ENCODE results near the gene CYP4F2. TPM values are rescaled to one million over a fixed set of nuclear protein-coding genes. Genes with fewer than 3 reads are reported as not detected.

CYP4F2 gene
- total and polyA plus RNA-seq, 10 of the 15 experiments (the other 5 are each of a cell fraction or from before 2014, with no cell fraction given), result 0.08 to 3.5 (median 0.63) TPM

GRCh38 chr19:15831626-15832025 is 66.2 kb downstream of the CYP4F2 start:
- CTCF ChIA-PET, result no interaction called here
- TF ChIP-seq CBFB (IDR thresholded peaks at IDR 0.05; ENCODE audit: low read depth) (no peak), CHD4 (IDR thresholded peaks at IDR 0.05) (no peak), BCLAF1 (IDR thresholded peaks at IDR 0.05) (no peak), JUND (IDR thresholded peaks at IDR 0.05; ENCODE audit: low read depth, low read length) (no peak), RCOR1 (conservative IDR thresholded peaks at IDR 0.05; ENCODE audit: low read depth, low read length) (no peak)
- WGBS (ENCODE audit: insufficient coverage, insufficient replicate concordance, low lambda C conversion rate, missing lambda C conversion rate), result 11% methylated on average over 5 of the region's 5 CpGs
- POLR2A ChIA-PET, result no interaction called here
- Histone ChIP-seq H3K36me3 (ENCODE audit: control insufficient read depth in 2 of 2, insufficient read depth in 2 of 2, low read length in 1 of 2) (no peaks in the 10 kb centered on the region), H3K9me3 (replicated peaks; ENCODE audit: control insufficient read depth, insufficient read depth, low read length) (no peaks in the 10 kb centered on the region; the same call in 2 of the 3 replicates), H3K27me3 (replicated peaks in 1 of 2; ENCODE audit: control insufficient read depth in 2 of 2, insufficient read depth in 2 of 2, low read length in 1 of 2) (no peaks in the 10 kb centered on the region), H2AFZ (ENCODE audit: control insufficient read depth, low read depth, low read length) (no peak overlapping the region), H4K20me1 (ENCODE audit: control insufficient read depth, insufficient read depth) (no peaks in the 10 kb centered on the region), H3K9ac (ENCODE audit: control insufficient read depth, insufficient read depth, low read length) (no peak overlapping the region), H3K4me1 (ENCODE audit: control insufficient read depth, insufficient read depth, low read length) (no peaks in the 10 kb centered on the region), H3K4me2 (ENCODE audit: control insufficient read depth, insufficient read depth) (no peak overlapping the region), H3K27ac (ENCODE audit: control insufficient read depth, insufficient read depth) (no peak overlapping the region), H3K4me3 (no peak overlapping the region), H3K79me2 (ENCODE audit: control insufficient read depth, insufficient read depth, low read length) (no peaks in the 10 kb centered on the region)
- intact Hi-C loops (cut with micrococcal nuclease; ENCODE audit: unreplicated experiment) (no loop called here), in situ Hi-C loops (cut with MboI) (no loop called here)
- ATAC-seq, result no peak
- DNase-seq (ENCODE audit: low read depth, low spot score), result no peak
- no peak for FAIRE-seq
- SMC1A ChIA-PET (ENCODE audit: uncharacterized antibody, unreplicated experiment), result no interaction called here
- RAD21 ChIA-PET (ENCODE audit: unreplicated experiment), result no interaction called here
- BruUV-seq (replicated peaks), result no TSS peak

GRCh38 chr19:15829786-15830185 is 68.1 kb downstream of the CYP4F2 start:
- in situ Hi-C loops (cut with MboI), result no loop called here
- no peak overlapping the region for H3K4me2 ChIP-seq (ENCODE audit: control insufficient read depth, insufficient read depth)

More at GRCh38 chr19:15829786-15830185, 68.1 kb downstream of the CYP4F2 start:
- Histone ChIP-seq H3K79me2 (ENCODE audit: control insufficient read depth, insufficient read depth, low read length) (no peaks in the 10 kb centered on the region), H3K27ac (ENCODE audit: control insufficient read depth, insufficient read depth) (no peak overlapping the region), H3K9ac (ENCODE audit: control insufficient read depth, insufficient read depth, low read length) (no peak overlapping the region), H3K4me3 (no peak overlapping the region), H3K27me3 (replicated peaks in 1 of 2; ENCODE audit: control insufficient read depth in 2 of 2, insufficient read depth in 2 of 2, low read length in 1 of 2) (no peaks in the 10 kb centered on the region), H3K36me3 (ENCODE audit: control insufficient read depth in 2 of 2, insufficient read depth in 2 of 2, low read length in 1 of 2) (no peaks in the 10 kb centered on the region), H4K20me1 (ENCODE audit: control insufficient read depth, insufficient read depth) (no peaks in the 10 kb centered on the region), H3K4me1 (ENCODE audit: control insufficient read depth, insufficient read depth, low read length) (no peaks in the 10 kb centered on the region), H3K9me3 (replicated peaks; ENCODE audit: control insufficient read depth, insufficient read depth, low read length) (no peaks in the 10 kb centered on the region; the same call in 2 of the 3 replicates), H2AFZ (ENCODE audit: control insufficient read depth, low read depth, low read length) (no peak overlapping the region)
- FAIRE-seq (no peak), ATAC-seq (no peak), DNase-seq (ENCODE audit: low read depth, low spot score) (no peak)
- ChIA-PET RAD21 (ENCODE audit: unreplicated experiment) (no interaction called here), SMC1A (ENCODE audit: uncharacterized antibody, unreplicated experiment) (no interaction called here), CTCF (no interaction called here), POLR2A (no interaction called here)
- WGBS (ENCODE audit: insufficient coverage, insufficient replicate concordance, low lambda C conversion rate, missing lambda C conversion rate), result 38% methylated on average over 8 of the region's 8 CpGs
- intact Hi-C loops (cut with micrococcal nuclease; ENCODE audit: unreplicated experiment), result no loop called here
- TF ChIP-seq RBBP5 (conservative IDR thresholded peaks at IDR 0.05) (no peak), CHD1 (IDR thresholded peaks at IDR 0.05; ENCODE audit: low read depth, low read length) (no peak), USF1 (IDR thresholded peaks at IDR 0.05; ENCODE audit: borderline replicate concordance, extremely low read length, insufficient read depth, low read depth, low read length) (no peak), ELK1 (IDR thresholded peaks at IDR 0.05; ENCODE audit: low read depth, low read length) (no peak), NR2F1 (conservative IDR thresholded peaks at IDR 0.05) (no peak), MLLT1 (IDR thresholded peaks at IDR 0.05) (no peak), ATF7 (IDR thresholded peaks at IDR 0.05; ENCODE audit: low read depth) (no peak)
- no TSS peak for BruUV-seq (replicated peaks)

All from GM12878 (cell line).